GM18870 (cell line): ENCODE results near the gene LGALS8.
"Not testable (repeated sequence)": the region's sequence is repeated elsewhere in the genome, so short reads cannot be mapped to it uniquely, and the experiment has no call there.

Experiments
- ATAC-seq: cut with Tn5 transposase; IDR thresholded peaks from one replicate; pipeline ENCODE4 v1.9.1; 2021; ENCODE audit warnings: moderate library complexity; ENCODE audit not compliant: unreplicated experiment

LGALS8 gene

GRCh38 chr1:236580404-236580803 is 56.6 kb downstream of the LGALS8 start:
- not testable (repeated sequence) for ATAC-seq

GRCh38 chr1:236581528-236581927 is 57.7 kb downstream of the LGALS8 start:
- no peak for ATAC-seq

GRCh38 chr1:236589531-236589930 is 65.7 kb downstream of the LGALS8 start:
- no peak for ATAC-seq

GRCh38 chr1:236590553-236591150 is 66.9 kb downstream of the LGALS8 start:
- ATAC-seq = no peak

GRCh38 chr1:236602171-236602570 is 78.4 kb downstream of the LGALS8 start:
- no peak for ATAC-seq
